ENCODE data around the gene OR2H1.

GRCh38 chr6:29506446-29507067, 49.6 kb downstream of the OR2H1 start:
- TF ChIP-seq EZH2phosphoT487 (IDR thresholded peaks at IDR 0.05; ENCODE audit: insufficient read depth, low read depth) (no peak), EZH2 (IDR thresholded peaks at IDR 0.05; ENCODE audit: insufficient read depth, poor library complexity, severe bottlenecking) (no peak)
